Upper lobe of left lung (tissue), 4 donors: Measurements from ENCODE around the gene PRKAA2.

Experiments used
- POLR2A ChIP-seq, 4 donors: fragments of 450-650 bp; IDR thresholded peaks; one replicate each; pipeline ENCODE4 v1.5.1; 2016 to 2017; ENCODE audit warnings: antibody characterized with exemption in 4 of 4, mild to moderate bottlenecking in 2 of 4
- POLR2AphosphoS5 ChIP-seq, 2 donors: sonication (generic); formaldehyde crosslinking; IDR thresholded peaks; one replicate each; pipeline ENCODE4 v1.5.1; 2017; ENCODE audit warnings: antibody characterized with exemption in 2 of 2

- TF ChIP-seq POLR2AphosphoS5 (IDR thresholded peaks at IDR 0.05) (no peak), POLR2A (IDR thresholded peaks at IDR 0.05) (no peak)
Observed at GRCh38 chr1:56630786-56631185, 14.3 kb upstream of the PRKAA2 start.
